Measurements from ENCODE around the gene IFI44. TPM values are rescaled to one million over a fixed set of nuclear protein-coding genes. Genes with fewer than 3 reads are reported as not detected.

The IFI44 gene
- total RNA-seq, 1 donor from 2014 or later = not detected

DNA sequence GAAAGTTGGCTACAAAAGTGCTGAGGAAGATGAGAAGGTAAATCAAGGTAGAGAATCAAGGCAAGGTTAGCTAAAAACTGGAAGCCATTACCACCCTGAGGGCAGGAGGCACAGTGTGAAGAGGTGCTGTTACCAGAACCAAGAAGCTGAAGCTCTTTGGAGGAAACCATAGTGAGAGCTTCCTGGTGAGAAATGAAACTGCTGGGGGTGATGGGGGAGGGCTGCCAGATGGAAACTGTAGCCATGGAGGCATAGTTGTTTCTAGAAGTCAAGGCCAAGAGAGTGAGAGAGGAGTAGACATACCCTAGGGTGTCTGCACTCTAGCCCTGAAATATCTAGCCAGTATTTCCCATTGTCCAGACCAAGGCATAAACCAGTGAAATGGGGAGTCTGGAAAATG lies 28.7 kb downstream of the IFI44 start:
- no peak overlapping the region for H3K27ac Mint-ChIP-seq (ENCODE audit: unreplicated experiment)
- no peak for DNase-seq
- H3K27me3 Mint-ChIP-seq (ENCODE audit: unreplicated experiment) = no peaks in the 10 kb centered on the region
- H3K4me3 Mint-ChIP-seq (ENCODE audit: unreplicated experiment) = no peak overlapping the region
- H3K36me3 Mint-ChIP-seq (ENCODE audit: unreplicated experiment) = no peaks in the 10 kb centered on the region
- peaks cover 3% of the 10 kb centered on the region for H3K9me3 Mint-ChIP-seq (ENCODE audit: unreplicated experiment)
- TF ChIP-seq, protein P1, sequence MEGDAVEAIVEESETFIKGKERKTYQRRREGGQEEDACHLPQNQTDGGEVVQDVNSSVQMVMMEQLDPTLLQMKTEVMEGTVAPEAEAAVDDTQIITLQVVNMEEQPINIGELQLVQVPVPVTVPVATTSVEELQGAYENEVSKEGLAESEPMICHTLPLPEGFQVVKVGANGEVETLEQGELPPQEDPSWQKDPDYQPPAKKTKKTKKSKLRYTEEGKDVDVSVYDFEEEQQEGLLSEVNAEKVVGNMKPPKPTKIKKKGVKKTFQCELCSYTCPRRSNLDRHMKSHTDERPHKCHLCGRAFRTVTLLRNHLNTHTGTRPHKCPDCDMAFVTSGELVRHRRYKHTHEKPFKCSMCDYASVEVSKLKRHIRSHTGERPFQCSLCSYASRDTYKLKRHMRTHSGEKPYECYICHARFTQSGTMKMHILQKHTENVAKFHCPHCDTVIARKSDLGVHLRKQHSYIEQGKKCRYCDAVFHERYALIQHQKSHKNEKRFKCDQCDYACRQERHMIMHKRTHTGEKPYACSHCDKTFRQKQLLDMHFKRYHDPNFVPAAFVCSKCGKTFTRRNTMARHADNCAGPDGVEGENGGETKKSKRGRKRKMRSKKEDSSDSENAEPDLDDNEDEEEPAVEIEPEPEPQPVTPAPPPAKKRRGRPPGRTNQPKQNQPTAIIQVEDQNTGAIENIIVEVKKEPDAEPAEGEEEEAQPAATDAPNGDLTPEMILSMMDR (IDR thresholded peaks at IDR 0.05; ENCODE audit: partially characterized antibody, unreplicated experiment) = no peak
- peaks cover 4% of the 10 kb centered on the region for H3K4me1 Mint-ChIP-seq (ENCODE audit: low read depth, unreplicated experiment)

- Mint-ChIP-seq H3K27ac (ENCODE audit: unreplicated experiment) (no peak overlapping the region), H3K36me3 (ENCODE audit: unreplicated experiment) (no peaks in the 10 kb centered on the region), H3K27me3 (ENCODE audit: unreplicated experiment) (no peaks in the 10 kb centered on the region), H3K9me3 (ENCODE audit: unreplicated experiment) (peaks cover 3% of the 10 kb centered on the region), H3K4me3 (ENCODE audit: unreplicated experiment) (no peak overlapping the region), H3K4me1 (ENCODE audit: low read depth, unreplicated experiment) (peaks cover 7% of the 10 kb centered on the region)
- DNase-seq = no peak
- TF ChIP-seq, protein P1 (IDR thresholded peaks at IDR 0.05; ENCODE audit: partially characterized antibody, unreplicated experiment) = no peak
Observed at GRCh38 chr1:78681265-78681664, 31.6 kb downstream of the IFI44 start.

- peaks cover 3% of the 10 kb centered on the region for H3K9me3 Mint-ChIP-seq (ENCODE audit: unreplicated experiment)
- peaks cover 7% of the 10 kb centered on the region for H3K4me1 Mint-ChIP-seq (ENCODE audit: low read depth, unreplicated experiment)
- no peak overlapping the region for H3K4me3 Mint-ChIP-seq (ENCODE audit: unreplicated experiment)
- TF ChIP-seq, protein P1 (IDR thresholded peaks at IDR 0.05; ENCODE audit: partially characterized antibody, unreplicated experiment) = no peak
- no peak overlapping the region for H3K27ac Mint-ChIP-seq (ENCODE audit: unreplicated experiment)
- no peak for DNase-seq
- no peaks in the 10 kb centered on the region for H3K27me3 Mint-ChIP-seq (ENCODE audit: unreplicated experiment)
- H3K36me3 Mint-ChIP-seq (ENCODE audit: unreplicated experiment) = no peaks in the 10 kb centered on the region
Observed at GRCh38 chr1:78682496-78682895, 32.9 kb downstream of the IFI44 start.

DNA sequence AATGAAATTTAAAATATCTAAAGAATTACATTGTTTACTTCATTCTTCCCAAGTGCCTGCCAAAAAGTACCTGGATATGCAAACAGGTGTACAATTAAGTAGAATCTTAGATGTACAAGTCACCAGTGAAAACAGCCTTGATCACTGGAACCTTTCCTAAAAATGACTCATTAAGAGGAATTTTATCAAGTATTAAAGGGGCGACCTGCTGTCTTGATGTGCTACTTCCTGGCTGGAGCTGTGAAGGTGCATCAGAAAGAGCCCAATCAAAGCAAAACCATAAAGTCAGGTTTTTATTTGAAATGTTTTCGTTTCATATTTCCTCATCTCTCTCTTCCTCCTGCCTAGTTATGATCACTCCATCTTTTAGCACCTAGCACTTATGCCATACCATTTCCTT lies 33.4 kb downstream of the IFI44 start:
- H3K4me3 Mint-ChIP-seq (ENCODE audit: unreplicated experiment) = no peak overlapping the region
- TF ChIP-seq, protein P1 (IDR thresholded peaks at IDR 0.05; ENCODE audit: partially characterized antibody, unreplicated experiment) = no peak
- peaks cover 3% of the 10 kb centered on the region for H3K9me3 Mint-ChIP-seq (ENCODE audit: unreplicated experiment)
- DNase-seq = no peak
- no peaks in the 10 kb centered on the region for H3K36me3 Mint-ChIP-seq (ENCODE audit: unreplicated experiment)
- H3K27ac Mint-ChIP-seq (ENCODE audit: unreplicated experiment) = no peak overlapping the region
- H3K27me3 Mint-ChIP-seq (ENCODE audit: unreplicated experiment) = no peaks in the 10 kb centered on the region
- peaks cover 7% of the 10 kb centered on the region for H3K4me1 Mint-ChIP-seq (ENCODE audit: low read depth, unreplicated experiment)

DNA sequence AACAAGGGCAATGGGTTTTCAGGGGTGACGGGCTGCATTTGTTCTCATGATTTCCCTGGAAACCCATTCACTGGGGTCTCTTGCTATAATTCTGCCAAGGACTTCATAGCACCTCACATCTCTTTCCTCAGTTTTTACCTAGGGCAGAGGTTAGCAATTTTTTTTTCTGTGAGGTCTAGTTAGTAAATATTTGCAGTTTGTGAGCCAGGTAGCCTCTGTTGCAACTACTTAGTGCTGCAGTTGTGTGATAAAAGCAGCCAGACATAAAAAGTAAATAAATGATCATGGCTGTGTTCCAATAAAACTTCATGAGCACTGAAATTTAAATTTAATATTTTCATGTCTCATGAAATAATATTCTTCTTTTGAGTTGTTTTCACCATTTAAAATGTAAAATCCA lies 37.7 kb downstream of the IFI44 start:
- H3K9me3 Mint-ChIP-seq (ENCODE audit: unreplicated experiment) = peaks cover 3% of the 10 kb centered on the region

More for the DNA sequence above, 37.7 kb downstream of the IFI44 start:
- Mint-ChIP-seq H3K4me3 (ENCODE audit: unreplicated experiment) (no peak overlapping the region), H3K27me3 (ENCODE audit: unreplicated experiment) (no peaks in the 10 kb centered on the region), H3K4me1 (ENCODE audit: low read depth, unreplicated experiment) (peaks cover 7% of the 10 kb centered on the region), H3K36me3 (ENCODE audit: unreplicated experiment) (no peaks in the 10 kb centered on the region), H3K27ac (ENCODE audit: unreplicated experiment) (no peak overlapping the region)
- no peak for DNase-seq
- TF ChIP-seq, protein P1 (IDR thresholded peaks at IDR 0.05; ENCODE audit: partially characterized antibody, unreplicated experiment) = no peak
